Measurements from ENCODE around the gene ALDH3B2.

Gene ALDH3B2

DNA sequence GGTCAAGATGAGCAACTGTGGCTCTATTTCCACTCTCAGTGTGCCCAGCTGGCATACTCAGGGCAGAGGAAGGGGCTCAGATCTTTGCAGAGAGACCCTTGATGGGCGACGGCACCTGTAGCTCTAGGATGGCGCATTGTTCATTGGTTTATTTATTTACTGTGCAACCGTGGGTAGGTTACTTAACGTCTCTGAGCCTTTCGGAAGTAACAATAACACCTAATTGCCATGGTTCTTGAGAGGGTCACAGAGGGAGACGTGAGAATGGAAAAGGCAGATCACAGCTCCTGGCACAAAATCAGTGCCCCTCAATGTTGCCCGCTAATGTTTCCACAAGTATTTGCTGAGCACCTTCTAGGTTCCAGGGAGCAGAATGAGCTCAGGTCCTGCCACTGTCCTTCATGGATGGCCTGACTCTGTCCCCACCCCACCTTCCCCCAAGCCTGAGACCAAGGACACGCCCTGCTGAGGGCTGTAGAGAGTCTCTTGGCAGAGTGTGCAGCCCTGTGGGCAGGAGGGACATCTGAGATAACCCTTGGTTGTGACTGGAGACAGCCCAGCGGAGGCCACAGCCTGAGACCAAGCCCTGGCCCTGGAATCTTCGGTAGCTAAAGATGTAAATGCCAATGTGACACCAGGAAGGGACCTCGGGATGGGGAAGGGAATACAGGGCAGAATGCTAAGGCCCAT is 780 bp upstream of the ALDH3B2 start:
- no peak overlapping the region for H3K4me3 ChIP-seq (ENCODE audit: low read length)
- TF ChIP-seq, protein P1, sequence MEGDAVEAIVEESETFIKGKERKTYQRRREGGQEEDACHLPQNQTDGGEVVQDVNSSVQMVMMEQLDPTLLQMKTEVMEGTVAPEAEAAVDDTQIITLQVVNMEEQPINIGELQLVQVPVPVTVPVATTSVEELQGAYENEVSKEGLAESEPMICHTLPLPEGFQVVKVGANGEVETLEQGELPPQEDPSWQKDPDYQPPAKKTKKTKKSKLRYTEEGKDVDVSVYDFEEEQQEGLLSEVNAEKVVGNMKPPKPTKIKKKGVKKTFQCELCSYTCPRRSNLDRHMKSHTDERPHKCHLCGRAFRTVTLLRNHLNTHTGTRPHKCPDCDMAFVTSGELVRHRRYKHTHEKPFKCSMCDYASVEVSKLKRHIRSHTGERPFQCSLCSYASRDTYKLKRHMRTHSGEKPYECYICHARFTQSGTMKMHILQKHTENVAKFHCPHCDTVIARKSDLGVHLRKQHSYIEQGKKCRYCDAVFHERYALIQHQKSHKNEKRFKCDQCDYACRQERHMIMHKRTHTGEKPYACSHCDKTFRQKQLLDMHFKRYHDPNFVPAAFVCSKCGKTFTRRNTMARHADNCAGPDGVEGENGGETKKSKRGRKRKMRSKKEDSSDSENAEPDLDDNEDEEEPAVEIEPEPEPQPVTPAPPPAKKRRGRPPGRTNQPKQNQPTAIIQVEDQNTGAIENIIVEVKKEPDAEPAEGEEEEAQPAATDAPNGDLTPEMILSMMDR (conservative IDR thresholded peaks at IDR 0.05; ENCODE audit: low read length) = no peak
- DNase-seq (ENCODE audit: low read depth) = no peak

DNA sequence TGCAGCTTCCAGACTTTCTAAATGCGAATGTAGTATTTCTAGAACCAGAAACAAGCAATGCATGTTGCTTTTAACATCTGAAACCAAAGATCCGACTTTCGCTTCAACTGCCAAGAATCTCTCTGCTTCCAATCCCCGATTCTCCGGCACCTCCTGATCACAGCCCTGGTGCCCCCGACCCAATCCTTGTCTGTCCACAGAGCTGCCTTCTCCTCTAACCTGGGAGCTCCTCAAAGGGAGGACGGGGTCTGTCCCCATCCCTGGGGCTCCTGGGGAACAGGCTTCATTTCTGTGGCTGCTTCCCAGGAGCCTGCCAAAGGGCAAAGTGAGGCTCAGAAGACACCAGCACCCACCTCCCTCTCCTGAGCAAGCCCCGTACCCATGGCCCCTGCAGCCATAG is 521 bp downstream of the ALDH3B2 start:
- no peak for DNase-seq (ENCODE audit: low read depth)
- no peak overlapping the region for H3K4me3 ChIP-seq (ENCODE audit: low read length)
- TF ChIP-seq, protein P1 (conservative IDR thresholded peaks at IDR 0.05; ENCODE audit: low read length) = no peak

DNA sequence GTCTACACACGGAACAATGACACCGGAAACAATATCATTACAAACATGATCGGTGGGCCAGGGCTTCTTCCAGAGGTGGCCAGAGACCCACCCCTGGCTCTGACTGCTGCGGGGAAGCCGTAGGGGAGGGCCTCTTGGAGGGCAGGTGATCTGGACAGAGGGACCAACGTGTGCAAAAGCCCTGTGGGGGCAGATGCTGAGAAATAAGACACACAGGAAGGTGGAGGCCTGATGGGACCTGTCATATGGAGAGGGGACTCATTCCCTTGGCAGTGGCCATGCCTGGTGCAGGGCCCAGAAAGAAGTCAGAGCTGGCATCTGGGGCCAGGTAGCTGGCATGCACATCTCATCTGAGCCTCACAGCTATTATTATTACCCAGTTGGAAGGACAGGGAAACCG is 1.1 kb downstream of the ALDH3B2 start:
- TF ChIP-seq, protein P1 (conservative IDR thresholded peaks at IDR 0.05; ENCODE audit: low read length) = no peak
- no peak overlapping the region for H3K4me3 ChIP-seq (ENCODE audit: low read length)
- no peak for DNase-seq (ENCODE audit: low read depth)

DNA sequence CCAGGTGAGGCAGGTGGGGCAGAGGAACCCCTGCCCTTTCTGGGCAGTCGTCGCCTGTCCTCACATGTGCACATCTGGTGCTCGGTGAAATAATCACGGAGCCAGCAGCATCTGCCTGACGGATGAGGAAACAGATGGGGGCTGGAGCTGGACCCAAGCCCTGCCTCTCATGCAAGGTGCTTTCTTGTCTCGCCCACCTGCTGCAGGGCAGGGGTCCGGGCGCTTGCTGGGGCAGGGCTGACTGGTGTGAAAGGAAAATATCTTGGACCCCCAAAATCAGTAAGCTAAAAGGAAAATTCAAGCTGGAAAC is 3.3 kb downstream of the ALDH3B2 start:
- no peak overlapping the region for H3K4me3 ChIP-seq (ENCODE audit: low read length)
- TF ChIP-seq, protein P1 (conservative IDR thresholded peaks at IDR 0.05; ENCODE audit: low read length) = no peak
- DNase-seq (ENCODE audit: low read depth) = no peak

DNA sequence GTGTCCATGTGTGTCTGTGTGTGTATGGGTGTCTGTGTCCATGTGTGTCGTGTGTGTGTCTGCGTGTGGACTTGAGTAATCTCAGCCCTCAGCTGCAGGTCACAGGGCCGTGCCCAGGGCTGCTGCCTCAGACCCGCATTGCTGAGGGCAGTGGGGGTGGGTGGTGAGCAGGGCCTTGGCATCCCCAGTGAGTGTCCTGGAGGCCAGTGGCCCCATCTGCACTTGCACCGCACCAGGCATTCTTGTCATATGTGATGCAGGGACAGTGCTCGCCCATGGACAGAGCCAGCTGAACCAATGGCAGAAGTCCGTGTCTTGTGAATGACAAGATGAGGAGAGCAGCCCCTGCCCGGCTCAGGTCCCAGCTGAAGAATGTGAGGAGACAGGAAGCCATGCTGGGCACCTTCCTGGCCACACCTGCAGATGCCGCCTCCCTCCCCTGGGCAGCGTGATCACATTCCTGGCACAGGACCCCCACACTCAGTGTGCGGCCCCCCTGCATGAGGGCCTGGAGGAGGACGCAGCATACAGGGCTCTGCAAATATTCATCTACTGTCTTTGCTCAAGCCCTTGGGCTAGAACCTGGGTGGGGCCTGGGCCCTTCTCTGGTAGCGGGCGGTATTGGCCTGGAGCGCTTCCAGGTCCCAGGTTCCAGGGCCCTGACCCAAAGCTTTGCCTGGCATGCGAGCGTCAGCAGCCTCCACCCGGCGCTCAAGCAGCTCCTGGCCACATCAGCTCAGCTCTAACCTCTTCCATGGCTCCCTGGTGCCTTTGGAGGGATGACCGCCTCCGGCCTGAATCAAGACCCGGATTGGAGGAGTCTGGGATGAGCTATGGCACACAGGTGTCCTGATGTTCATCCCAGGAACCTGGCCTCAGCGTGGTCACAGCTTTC is 3.9 kb downstream of the ALDH3B2 start:
- DNase-seq (ENCODE audit: low read depth) = no peak
- no peak overlapping the region for H3K4me3 ChIP-seq (ENCODE audit: low read length)
- TF ChIP-seq, protein P1 (conservative IDR thresholded peaks at IDR 0.05; ENCODE audit: low read length) = no peak

DNA sequence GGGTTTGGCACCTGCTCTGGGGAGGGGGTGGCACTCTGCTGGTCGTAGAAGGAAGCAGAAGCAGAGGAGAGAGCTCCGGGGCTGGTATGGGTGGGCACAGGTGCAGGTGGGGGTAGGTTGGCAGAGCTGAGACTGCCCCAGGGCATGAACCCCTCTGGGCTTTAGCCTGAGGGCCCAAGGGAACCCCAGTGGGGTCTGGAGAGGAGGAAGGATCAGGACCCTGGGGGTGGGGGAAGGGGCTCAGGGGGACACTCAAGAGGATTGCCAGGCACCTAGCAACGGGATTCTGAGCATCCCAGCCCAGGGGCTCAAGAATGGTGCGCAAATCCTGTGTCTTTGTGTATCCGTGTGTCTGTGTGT is 6.3 kb downstream of the ALDH3B2 start:
- no peak for DNase-seq (ENCODE audit: low read depth)
- H3K4me3 ChIP-seq (ENCODE audit: low read length) = no peak overlapping the region
- TF ChIP-seq, protein P1 (conservative IDR thresholded peaks at IDR 0.05; ENCODE audit: low read length) = no peak
